Measurements from ENCODE around the gene CRBN.

GRCh38 chr3:3199306-3199705 lies 19.8 kb upstream of the CRBN start:
- TF ChIP-seq, protein P1, sequence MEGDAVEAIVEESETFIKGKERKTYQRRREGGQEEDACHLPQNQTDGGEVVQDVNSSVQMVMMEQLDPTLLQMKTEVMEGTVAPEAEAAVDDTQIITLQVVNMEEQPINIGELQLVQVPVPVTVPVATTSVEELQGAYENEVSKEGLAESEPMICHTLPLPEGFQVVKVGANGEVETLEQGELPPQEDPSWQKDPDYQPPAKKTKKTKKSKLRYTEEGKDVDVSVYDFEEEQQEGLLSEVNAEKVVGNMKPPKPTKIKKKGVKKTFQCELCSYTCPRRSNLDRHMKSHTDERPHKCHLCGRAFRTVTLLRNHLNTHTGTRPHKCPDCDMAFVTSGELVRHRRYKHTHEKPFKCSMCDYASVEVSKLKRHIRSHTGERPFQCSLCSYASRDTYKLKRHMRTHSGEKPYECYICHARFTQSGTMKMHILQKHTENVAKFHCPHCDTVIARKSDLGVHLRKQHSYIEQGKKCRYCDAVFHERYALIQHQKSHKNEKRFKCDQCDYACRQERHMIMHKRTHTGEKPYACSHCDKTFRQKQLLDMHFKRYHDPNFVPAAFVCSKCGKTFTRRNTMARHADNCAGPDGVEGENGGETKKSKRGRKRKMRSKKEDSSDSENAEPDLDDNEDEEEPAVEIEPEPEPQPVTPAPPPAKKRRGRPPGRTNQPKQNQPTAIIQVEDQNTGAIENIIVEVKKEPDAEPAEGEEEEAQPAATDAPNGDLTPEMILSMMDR (IDR thresholded peaks at IDR 0.05) = no peak
- TF ChIP-seq POLR2A (IDR thresholded peaks at IDR 0.05) (no peak), POLR2AphosphoS5 (IDR thresholded peaks at IDR 0.05) (no peak), EP300 (IDR thresholded peaks at IDR 0.05) (no peak)
